A549 (cell line): Measurements from ENCODE around the gene ZNF639. TPM values are rescaled to one million over a fixed set of nuclear protein-coding genes. Genes with fewer than 3 reads are reported as not detected.

Source experiments
- ATAC-seq, 2 experiments: fragments of 200-7000 bp in 1 of 2; fragments of >200 bp in 1 of 2; cut with Nextera tagmentation in 1 of 2; cut with Tn5 transposase in 1 of 2; 3 replicates each; pipeline versions ENCODE4 v1.8.0 to v1.9.1; 2018 to 2020; ENCODE audit warnings: mild to moderate bottlenecking in 1 of 2, moderate library complexity in 1 of 2
- CTCF ChIA-PET: fragments of 300-600 bp; sonication (Branson Sonifier 250); formaldehyde crosslinking; extraction: SDS; loops from one replicate; lab custom pipeline; 2021; ENCODE audit warnings: antibody characterized with exemption, inconsistent platforms; lab: Yijun Ruan, JAX
- POLR2A ChIA-PET: fragments of 350-600 bp; formaldehyde crosslinking; extraction: SDS; loops from one replicate; lab custom pipeline; 2021; ENCODE audit warnings: antibody characterized with exemption, inconsistent platforms; lab: Yijun Ruan, JAX
- DNase-seq, 2 experiments: peaks; one replicate each; pipeline versions ENCODE4 v3.0.0 to v3.0.0-alpha.2; 2011 to 2016; ENCODE audit warnings: low read depth in 1 of 2, low spot score in 1 of 2
- FAIRE-seq: peaks from 2 replicates; lab custom pipeline; 2011; peaks lifted over from hg19 to GRCh38; lab: Jason Lieb, UNC
- H3K27ac ChIP-seq, 2 experiments: fragments of >200 bp; sonication (Bioruptor Twin); formaldehyde crosslinking; 3 replicates each; pipeline ENCODE4 v1.5.1; 2016 to 2017
- H3K4me1 ChIP-seq: fragments of >200 bp; sonication (Bioruptor Twin); formaldehyde crosslinking; 3 replicates; pipeline ENCODE4 v1.6.1; 2016
- H3K4me2 ChIP-seq: fragments of >200 bp; sonication (Bioruptor Twin); formaldehyde crosslinking; 3 replicates; pipeline ENCODE4 v1.6.1; 2016
- H3K4me3 ChIP-seq: fragments of >200 bp; sonication (Bioruptor Twin); formaldehyde crosslinking; 3 replicates; pipeline ENCODE4 v1.5.1; 2016
- H3K9me3 ChIP-seq: fragments of >200 bp; sonication (Bioruptor Twin); formaldehyde crosslinking; 3 replicates; pipeline ENCODE4 v1.6.1; 2016
- BHLHE40 ChIP-seq: IDR thresholded peaks from 2 replicates; pipeline ENCODE4 v1.6.1; 2012; ENCODE audit warnings: low read depth, low read length, inconsistent platforms
- CBX8 ChIP-seq: fragments of 200-600 bp; sonication (generic); IDR thresholded peaks from 2 replicates; pipeline ENCODE4 v1.6.1; 2016
- CHD2 ChIP-seq: fragments of 150-350 bp; IDR thresholded peaks from 2 replicates; pipeline ENCODE4 v1.6.1; 2014; ENCODE audit warnings: low read length; ENCODE audit not compliant: partially characterized antibody
- EHF ChIP-seq: fragments of 250-450 bp; sonication (Bioruptor Pico); IDR thresholded peaks from 2 replicates; pipeline ENCODE4 v1.5.0; 2020; ENCODE audit warnings: mild to moderate bottlenecking
- EHMT2 ChIP-seq: fragments of 200-600 bp; sonication (generic); IDR thresholded peaks from 2 replicates; pipeline ENCODE4 v1.6.1; 2016; ENCODE audit warnings: antibody characterized with exemption, low read depth, mild to moderate bottlenecking, moderate library complexity
- ESRRA ChIP-seq: fragments of 150-350 bp; IDR thresholded peaks from 2 replicates; pipeline ENCODE4 v1.6.1; 2014; ENCODE audit warnings: mild to moderate bottlenecking, low read length, borderline replicate concordance
- FOSL2 ChIP-seq, 2 experiments: fragments of 450-650 bp in 1 of 2; fragments of >200 bp in 1 of 2; sonication (Bioruptor Twin) in 1 of 2; formaldehyde crosslinking; IDR thresholded peaks; 2 replicates each; pipeline versions ENCODE4 v1.5.0 to v1.6.1; 2016 to 2020; ENCODE audit warnings: mild to moderate bottlenecking in 1 of 2, moderate library complexity in 1 of 2
- HEYL ChIP-seq: fragments of 250-450 bp; sonication (Bioruptor Pico); IDR thresholded peaks from 2 replicates; pipeline ENCODE4 v1.8.0; 2021; ENCODE audit warnings: mild to moderate bottlenecking, moderate library complexity
- JUNB ChIP-seq: fragments of >200 bp; sonication (Bioruptor Twin); formaldehyde crosslinking; IDR thresholded peaks from 2 replicates; pipeline ENCODE4 v1.6.1; 2016
- KDM1A ChIP-seq: fragments of 200-600 bp; sonication (generic); IDR thresholded peaks from 2 replicates; pipeline ENCODE4 v1.6.1; 2016; ENCODE audit warnings: low read depth, mild to moderate bottlenecking
- MAFK ChIP-seq: fragments of 450-650 bp; IDR thresholded peaks from 2 replicates; pipeline ENCODE4 v1.6.1; 2014; ENCODE audit not compliant: partially characterized antibody
- MAZ ChIP-seq: fragments of 150-350 bp; IDR thresholded peaks from 2 replicates; pipeline ENCODE4 v1.6.1; 2014; ENCODE audit warnings: antibody characterized with exemption, low read depth, low read length, borderline replicate concordance
- NFE2L2 ChIP-seq: fragments of 150-350 bp; conservative IDR thresholded peaks from 2 replicates; pipeline ENCODE4 v1.6.1; 2014; ENCODE audit warnings: low read length
- NPAS2 ChIP-seq: fragments of 250-450 bp; sonication (Bioruptor Pico); IDR thresholded peaks from 2 replicates; pipeline ENCODE4 v1.8.0; 2022; ENCODE audit warnings: mild to moderate bottlenecking, moderate library complexity, borderline replicate concordance
- NR3C1 ChIP-seq: fragments of >200 bp; sonication (Bioruptor Twin); formaldehyde crosslinking; IDR thresholded peaks from 3 replicates; pipeline ENCODE4 v1.6.1; 2017
- RAD21 ChIP-seq, 2 experiments: fragments of >200 bp in 1 of 2; sonication (Bioruptor Twin) in 1 of 2; formaldehyde crosslinking in 1 of 2; IDR thresholded peaks in 1 of 2; conservative IDR thresholded peaks in 1 of 2; 2 replicates in 1 of 2; 3 replicates in 1 of 2; pipeline ENCODE4 v1.6.1; 2012 to 2018; ENCODE audit warnings: inconsistent platforms in 1 of 2
- RCOR1 ChIP-seq: fragments of 150-350 bp; IDR thresholded peaks from 2 replicates; pipeline ENCODE4 v1.6.1; 2014; ENCODE audit warnings: antibody characterized with exemption, low read length, low read depth
- RFX5 ChIP-seq: fragments of 450-650 bp; IDR thresholded peaks from 2 replicates; pipeline ENCODE4 v1.7.1; 2014; ENCODE audit warnings: antibody characterized with exemption, mild to moderate bottlenecking, moderate library complexity
- SMC3 ChIP-seq: fragments of >200 bp; sonication (Bioruptor Twin); formaldehyde crosslinking; IDR thresholded peaks from 3 replicates; pipeline ENCODE4 v1.6.1; 2018; ENCODE audit warnings: inconsistent platforms
- ZFP36 ChIP-seq: fragments of 450-650 bp; IDR thresholded peaks from 2 replicates; pipeline ENCODE4 v1.6.1; 2014; ENCODE audit warnings: borderline replicate concordance; ENCODE audit not compliant: partially characterized antibody
- ZNF302 ChIP-seq: fragments of 250-450 bp; sonication (Bioruptor Pico); IDR thresholded peaks from 2 replicates; pipeline ENCODE4 v1.9.0; 2021; ENCODE audit warnings: inconsistent platforms, mild to moderate bottlenecking, moderate library complexity
- WGBS: methylation state at CpG from one replicate; pipeline ENCODE4 v1.1.6; 2017; ENCODE audit errors: missing lambda C conversion rate; 5-methylcytosine and 5-hydroxymethylcytosine counted together
- polyA plus RNA-seq, 4 experiments: library from polyadenylated mRNA; depleted of rRNA in 3 of 4; stranded (reverse); fragments of >200 nt; fragmentation: RNase III in 1 of 4; extraction: RNeasy Plus Mini Kit Qiagen cat#74134 plus additional on column Dnase treatment in 1 of 4; gene quantifications; 2 replicates in 3 of 4; 3 replicates in 1 of 4; pipeline ENCODE4 v1.2.3, GENCODE V29; 2011 to 2017
- TF ChIP-seq, protein P1 (sequence below): fragments of 250-450 bp; sonication (Bioruptor Pico); IDR thresholded peaks from 2 replicates; pipeline ENCODE4 v1.5.0; 2021; ENCODE audit warnings: mild to moderate bottlenecking, moderate library complexity, borderline replicate concordance
- TF ChIP-seq, protein P2 (sequence below): fragments of >200 bp; sonication (Bioruptor Twin); formaldehyde crosslinking; IDR thresholded peaks from 3 replicates; pipeline ENCODE4 v1.5.1; 2016
- TF ChIP-seq, protein P3 (sequence below): IDR thresholded peaks from 2 replicates; pipeline ENCODE4 v1.6.1; 2012; ENCODE audit warnings: low read depth, borderline replicate concordance
- TF ChIP-seq, protein P4 (sequence below): fragments of 250-450 bp; sonication (Bioruptor Pico); IDR thresholded peaks from 2 replicates; pipeline ENCODE4 v1.5.0; 2020; ENCODE audit warnings: low read depth, mild to moderate bottlenecking, moderate library complexity

ZNF639 gene
- polyA plus RNA-seq, 2 of the 4 experiments (the other 2 are of a cell fraction), result 18.9 to 19.0 TPM

DNA sequence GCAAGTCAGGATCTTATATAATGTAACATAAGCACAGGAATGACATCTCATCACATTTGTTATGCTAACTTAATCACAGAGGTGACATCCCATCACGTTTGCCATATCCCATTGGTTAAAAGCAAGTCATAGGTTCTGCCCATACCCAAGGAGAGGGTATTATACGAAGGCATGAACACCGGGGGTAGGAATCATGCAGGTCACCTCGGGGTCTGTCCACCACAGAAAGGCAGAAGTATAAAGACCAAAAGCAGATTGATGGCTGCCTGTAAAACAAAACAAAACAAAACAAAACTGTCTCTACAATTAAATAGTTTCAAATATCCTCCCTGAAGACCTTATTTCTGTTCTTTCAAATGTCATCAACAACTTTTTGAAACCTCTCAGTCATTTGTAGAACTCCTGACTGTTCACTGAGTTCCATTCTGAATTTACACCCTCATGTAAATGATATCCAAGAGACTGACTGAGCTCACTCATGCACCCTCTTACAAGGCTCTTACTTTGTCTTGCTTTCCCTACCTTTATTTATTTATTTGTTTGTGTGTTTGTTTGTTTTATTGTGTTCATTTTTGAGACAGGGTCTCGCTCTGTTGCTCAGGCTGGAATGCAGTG, 22.7 kb upstream of the ZNF639 start:
- no peak for FAIRE-seq
- no peaks in the 10 kb centered on the region for H3K4me1 ChIP-seq
- no peak for TF ChIP-seq EHMT2
- TF ChIP-seq NFE2L2, result no peak
- no peak for TF ChIP-seq JUNB
- no peak for TF ChIP-seq MAFK
- TF ChIP-seq ZFP36, result no peak
- no peak for TF ChIP-seq RFX5
- no peak for TF ChIP-seq EHF (CRISPR knock-in tag)
- TF ChIP-seq, protein P1, sequence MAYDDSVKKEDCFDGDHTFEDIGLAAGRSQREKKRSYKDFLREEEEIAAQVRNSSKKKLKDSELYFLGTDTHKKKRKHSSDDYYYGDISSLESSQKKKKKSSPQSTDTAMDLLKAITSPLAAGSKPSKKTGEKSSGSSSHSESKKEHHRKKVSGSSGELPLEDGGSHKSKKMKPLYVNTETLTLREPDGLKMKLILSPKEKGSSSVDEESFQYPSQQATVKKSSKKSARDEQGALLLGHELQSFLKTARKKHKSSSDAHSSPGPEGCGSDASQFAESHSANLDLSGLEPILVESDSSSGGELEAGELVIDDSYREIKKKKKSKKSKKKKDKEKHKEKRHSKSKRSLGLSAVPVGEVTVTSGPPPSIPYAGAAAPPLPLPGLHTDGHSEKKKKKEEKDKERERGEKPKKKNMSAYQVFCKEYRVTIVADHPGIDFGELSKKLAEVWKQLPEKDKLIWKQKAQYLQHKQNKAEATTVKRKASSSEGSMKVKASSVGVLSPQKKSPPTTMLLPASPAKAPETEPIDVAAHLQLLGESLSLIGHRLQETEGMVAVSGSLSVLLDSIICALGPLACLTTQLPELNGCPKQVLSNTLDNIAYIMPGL (CRISPR knock-in tag), result no peak
- TF ChIP-seq MAZ, result no peak
- no peak for TF ChIP-seq HEYL (CRISPR knock-in tag)
- TF ChIP-seq, protein P2, sequence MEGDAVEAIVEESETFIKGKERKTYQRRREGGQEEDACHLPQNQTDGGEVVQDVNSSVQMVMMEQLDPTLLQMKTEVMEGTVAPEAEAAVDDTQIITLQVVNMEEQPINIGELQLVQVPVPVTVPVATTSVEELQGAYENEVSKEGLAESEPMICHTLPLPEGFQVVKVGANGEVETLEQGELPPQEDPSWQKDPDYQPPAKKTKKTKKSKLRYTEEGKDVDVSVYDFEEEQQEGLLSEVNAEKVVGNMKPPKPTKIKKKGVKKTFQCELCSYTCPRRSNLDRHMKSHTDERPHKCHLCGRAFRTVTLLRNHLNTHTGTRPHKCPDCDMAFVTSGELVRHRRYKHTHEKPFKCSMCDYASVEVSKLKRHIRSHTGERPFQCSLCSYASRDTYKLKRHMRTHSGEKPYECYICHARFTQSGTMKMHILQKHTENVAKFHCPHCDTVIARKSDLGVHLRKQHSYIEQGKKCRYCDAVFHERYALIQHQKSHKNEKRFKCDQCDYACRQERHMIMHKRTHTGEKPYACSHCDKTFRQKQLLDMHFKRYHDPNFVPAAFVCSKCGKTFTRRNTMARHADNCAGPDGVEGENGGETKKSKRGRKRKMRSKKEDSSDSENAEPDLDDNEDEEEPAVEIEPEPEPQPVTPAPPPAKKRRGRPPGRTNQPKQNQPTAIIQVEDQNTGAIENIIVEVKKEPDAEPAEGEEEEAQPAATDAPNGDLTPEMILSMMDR, result no peak
- no peak for TF ChIP-seq KDM1A
- no peak for TF ChIP-seq NR3C1
- TF ChIP-seq RCOR1, result no peak
- TF ChIP-seq ZNF302 (CRISPR knock-in tag), result no peak
- no peak for TF ChIP-seq SMC3
- no peak for DNase-seq
- CTCF ChIA-PET, result interaction anchor here (0.6 kb wide), 1 partner anchor 9 kb away, joined by 4 read pairs; no protein-coding TSS in a partner anchor
- no peak for ATAC-seq
- no peak overlapping the region for H3K27ac ChIP-seq
- WGBS, result 39% methylated on average over 5 of the region's 5 CpGs
- H3K4me2 ChIP-seq, result no peak overlapping the region
- no peak overlapping the region for H3K4me3 ChIP-seq
- POLR2A ChIA-PET, result no interaction called here
- H3K9me3 ChIP-seq, result no peaks in the 10 kb centered on the region

DNA sequence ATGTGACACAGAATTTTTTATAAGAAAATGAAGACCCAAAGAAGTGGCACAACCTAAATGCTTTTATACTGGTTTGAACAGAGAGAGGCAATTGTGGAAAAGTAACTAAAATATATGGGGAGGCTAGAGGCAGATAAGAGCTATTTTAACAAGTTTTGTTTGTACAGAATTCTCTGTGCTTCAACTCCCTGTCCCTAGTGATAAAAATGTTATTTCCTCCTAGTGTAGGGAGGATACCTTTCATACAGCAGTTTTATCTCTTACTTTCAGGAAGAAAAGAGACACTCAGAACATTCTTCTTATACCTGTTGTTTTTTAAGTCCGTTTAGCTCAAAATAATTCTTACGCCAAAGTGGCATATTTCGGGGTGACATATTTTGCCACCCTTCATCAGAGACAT, 21.2 kb upstream of the ZNF639 start:
- POLR2A ChIA-PET, result interaction anchor here (0.6 kb wide), 1 partner anchor 154 kb away, joined by 4 read pairs; no protein-coding TSS in a partner anchor
- no peak for FAIRE-seq
- Histone ChIP-seq H3K4me1 (no peaks in the 10 kb centered on the region), H3K27ac (no peak overlapping the region), H3K4me2 (no peak overlapping the region)
- WGBS, result 64% methylated on average over 3 of the region's 3 CpGs
- TF ChIP-seq ESRRA, result no peak
- no peak for TF ChIP-seq CBX8
- TF ChIP-seq CHD2, result no peak
- TF ChIP-seq ZNF302 (CRISPR knock-in tag), result no peak
- no peak for TF ChIP-seq RAD21 (conservative IDR thresholded peaks at IDR 0.05 in 1 of 2, IDR thresholded peaks at IDR 0.05 in 1 of 2)
- no peak for TF ChIP-seq BHLHE40
- TF ChIP-seq, protein P3, sequence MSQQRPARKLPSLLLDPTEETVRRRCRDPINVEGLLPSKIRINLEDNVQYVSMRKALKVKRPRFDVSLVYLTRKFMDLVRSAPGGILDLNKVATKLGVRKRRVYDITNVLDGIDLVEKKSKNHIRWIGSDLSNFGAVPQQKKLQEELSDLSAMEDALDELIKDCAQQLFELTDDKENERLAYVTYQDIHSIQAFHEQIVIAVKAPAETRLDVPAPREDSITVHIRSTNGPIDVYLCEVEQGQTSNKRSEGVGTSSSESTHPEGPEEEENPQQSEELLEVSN, result no peak
- no peak for TF ChIP-seq NFE2L2
- TF ChIP-seq, protein P4, sequence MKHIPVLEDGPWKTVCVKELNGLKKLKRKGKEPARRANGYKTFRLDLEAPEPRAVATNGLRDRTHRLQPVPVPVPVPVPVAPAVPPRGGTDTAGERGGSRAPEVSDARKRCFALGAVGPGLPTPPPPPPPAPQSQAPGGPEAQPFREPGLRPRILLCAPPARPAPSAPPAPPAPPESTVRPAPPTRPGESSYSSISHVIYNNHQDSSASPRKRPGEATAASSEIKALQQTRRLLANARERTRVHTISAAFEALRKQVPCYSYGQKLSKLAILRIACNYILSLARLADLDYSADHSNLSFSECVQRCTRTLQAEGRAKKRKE (CRISPR knock-in tag), result no peak
- TF ChIP-seq FOSL2 (IDR thresholded peaks at IDR 0.05), result no peak
- no peak for TF ChIP-seq FOSL2 (CRISPR knock-in tag; IDR thresholded peaks at IDR 0.05)
- no peak for TF ChIP-seq NPAS2 (CRISPR knock-in tag)
- no peak for TF ChIP-seq HEYL (CRISPR knock-in tag)
- TF ChIP-seq MAZ, result no peak
- TF ChIP-seq, all 56 proteins: peak for 0
- ATAC-seq (no peak), DNase-seq (no peak)
- CTCF ChIA-PET, result interaction anchor here (1.1 to 1.4 kb wide), 2 partner anchors 11 to 14 kb away, joined by 3 to 4 read pairs; no protein-coding TSS in a partner anchor
- Histone ChIP-seq H3K9me3 (no peaks in the 10 kb centered on the region), H3K4me3 (no peak overlapping the region)
